Activated CD8-positive, alpha-beta memory T cell treated with anti-CD3 and anti-CD28 coated beads, Interleukin-2, amount 50 U/mL, for 1 hour (primary cell): ENCODE results near the gene TECR.
A peak's percentile ranks its signal among the peaks of the same experiment; 100 is the strongest.
"Not testable (repeated sequence)": the region's sequence is repeated elsewhere in the genome, so short reads cannot be mapped to it uniquely, and the experiment has no call there.

ENCODE experiments used
- DNase-seq: peaks from one replicate; pipeline ENCODE4 v3.0.0-alpha.2; 2020; ENCODE audit errors: extremely low read depth

TECR gene

DNA sequence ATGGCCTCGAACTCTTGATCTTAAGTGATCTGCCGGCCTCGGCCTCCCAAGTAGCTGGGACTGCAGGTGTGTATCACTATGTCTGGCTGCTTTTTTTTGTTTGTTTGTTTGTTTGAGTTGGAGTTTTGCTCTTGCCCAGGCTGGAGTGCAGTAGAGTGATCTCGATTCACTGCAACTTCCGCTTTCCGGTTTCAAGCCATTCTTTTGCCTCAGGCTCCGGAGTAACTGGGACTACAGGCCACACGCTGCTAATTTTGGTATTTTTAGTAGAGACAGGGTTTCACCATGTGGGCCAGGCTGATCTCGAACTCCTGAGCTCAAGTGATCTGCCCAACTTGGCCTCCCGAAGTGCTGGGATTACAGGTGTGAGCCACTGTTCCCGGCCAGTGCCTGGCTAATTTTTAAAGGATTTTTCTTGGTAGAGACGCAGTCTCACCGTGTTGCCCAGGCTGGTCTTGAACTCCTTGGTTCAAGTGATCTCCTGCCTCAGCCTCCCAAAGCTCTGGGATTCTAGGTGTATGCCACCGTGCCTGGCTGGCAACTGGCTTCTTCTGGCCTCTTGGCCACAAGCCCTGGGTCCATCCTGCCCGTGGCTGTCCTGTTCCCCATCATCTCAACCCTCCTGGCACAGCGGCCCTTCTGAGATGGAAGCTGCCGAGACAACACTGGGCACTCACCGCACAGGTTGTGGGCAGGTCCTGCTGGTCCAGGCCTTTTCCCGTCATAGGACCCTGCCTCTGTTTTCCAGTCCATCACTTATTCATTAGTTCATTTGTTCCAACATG is 11.5 kb downstream of the TECR start:
- DNase-seq, result no peak

DNA sequence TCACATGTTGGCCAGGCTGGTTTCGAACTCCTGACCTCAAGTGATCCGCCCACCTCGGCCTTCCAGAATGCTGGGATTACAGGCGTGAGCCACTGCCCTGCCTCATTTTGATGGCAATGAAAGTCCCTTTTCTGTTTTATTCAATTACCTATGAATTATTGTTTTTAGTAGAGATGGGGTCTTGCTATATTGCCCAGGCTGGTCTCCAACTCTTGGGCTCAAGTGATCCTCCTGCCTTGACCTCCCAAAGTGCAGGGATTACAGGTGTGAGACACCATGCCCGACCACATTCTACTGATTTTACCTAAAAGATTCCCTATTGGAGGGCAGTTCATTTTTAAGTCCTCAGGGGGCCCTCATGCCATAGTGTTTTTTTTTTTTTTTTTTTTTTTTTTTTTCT is 12.6 kb downstream of the TECR start:
- DNase-seq, result not testable (repeated sequence)

DNA sequence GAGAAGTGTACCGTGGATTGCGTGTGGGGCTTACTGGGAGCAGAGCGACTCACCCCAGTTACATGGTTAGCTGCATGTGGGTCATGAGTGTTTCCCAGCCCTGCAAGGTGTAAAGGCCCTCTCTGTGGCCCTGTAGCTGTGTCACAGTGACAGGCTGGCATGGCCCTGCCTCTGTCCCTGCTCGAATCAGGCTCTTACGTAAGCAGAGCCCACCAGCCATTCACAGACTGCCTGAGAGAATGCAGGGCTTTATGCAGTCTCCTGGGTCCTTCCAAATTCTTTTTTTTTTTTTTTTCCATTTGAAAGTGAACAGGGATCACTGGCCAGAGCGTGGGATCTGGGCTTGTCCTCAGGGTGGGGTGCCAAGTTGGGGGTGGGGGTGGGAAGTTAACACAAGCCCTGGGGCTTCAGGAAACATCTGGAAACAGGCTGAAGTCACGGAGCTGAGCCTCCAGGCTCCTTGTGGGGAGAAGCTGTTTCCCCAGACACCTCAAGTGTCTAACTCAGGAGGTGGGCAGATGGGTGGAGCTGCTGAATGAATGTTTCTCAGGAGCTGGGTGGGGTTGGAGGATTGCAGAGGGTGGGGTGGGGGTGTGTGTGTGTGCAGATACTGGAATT is 13.4 kb downstream of the TECR start:
- DNase-seq, result no peak

DNA sequence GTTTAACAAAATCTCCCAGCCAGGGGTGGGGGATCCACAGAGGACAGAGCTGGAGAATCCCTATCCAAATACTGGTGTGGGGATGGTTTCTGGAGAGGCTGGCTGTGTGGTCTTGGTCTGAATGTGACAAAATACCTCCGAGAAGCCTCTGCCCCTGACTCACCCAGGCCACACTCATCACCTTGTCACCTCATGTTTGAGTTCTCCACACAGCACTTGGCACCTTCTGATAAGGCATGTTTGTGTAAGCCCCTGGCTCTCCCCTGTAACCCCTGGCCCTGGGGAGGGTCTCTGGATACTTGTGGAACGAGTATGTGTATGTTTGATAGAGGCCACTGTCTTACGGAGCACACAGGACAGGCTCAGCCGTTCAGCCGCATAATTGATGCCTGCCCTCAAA is 14.7 kb downstream of the TECR start:
- no peak for DNase-seq

DNA sequence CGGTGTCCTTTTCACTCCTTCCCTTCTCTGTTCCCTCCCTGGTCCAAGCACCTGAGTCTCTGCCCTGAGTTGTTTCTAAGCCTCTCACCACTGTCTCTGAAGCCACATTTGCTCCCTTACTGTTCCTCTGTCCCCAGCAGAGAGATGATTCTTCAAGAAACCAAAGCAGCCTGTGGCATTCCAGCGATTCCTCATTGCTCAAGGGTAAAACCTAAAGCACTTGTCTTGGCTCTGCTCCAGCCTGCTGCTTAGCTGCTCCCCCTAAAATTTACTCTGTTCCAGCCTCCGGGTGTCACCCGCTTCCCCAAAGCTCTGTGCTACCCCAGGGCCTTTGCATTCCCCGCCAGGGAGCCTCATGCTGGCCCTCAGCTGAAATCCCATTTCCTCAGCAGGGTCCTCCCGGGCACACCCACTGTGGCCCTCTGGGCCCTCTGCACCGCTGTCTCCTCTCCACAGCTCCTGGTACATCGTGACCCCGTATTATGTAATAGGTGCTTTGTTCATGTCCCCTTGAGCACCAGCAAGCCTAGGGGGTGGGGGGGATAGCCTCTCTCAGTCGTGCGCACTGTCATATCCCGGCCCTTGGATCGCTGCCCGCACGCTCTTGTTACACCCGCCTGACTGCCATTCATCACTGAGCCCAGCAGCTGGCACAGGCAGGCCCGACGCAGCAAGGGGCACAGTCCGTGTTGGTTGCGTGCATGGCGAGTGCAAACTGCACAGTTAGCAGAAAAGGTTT is 15.8 kb downstream of the TECR start:
- no peak for DNase-seq

DNA sequence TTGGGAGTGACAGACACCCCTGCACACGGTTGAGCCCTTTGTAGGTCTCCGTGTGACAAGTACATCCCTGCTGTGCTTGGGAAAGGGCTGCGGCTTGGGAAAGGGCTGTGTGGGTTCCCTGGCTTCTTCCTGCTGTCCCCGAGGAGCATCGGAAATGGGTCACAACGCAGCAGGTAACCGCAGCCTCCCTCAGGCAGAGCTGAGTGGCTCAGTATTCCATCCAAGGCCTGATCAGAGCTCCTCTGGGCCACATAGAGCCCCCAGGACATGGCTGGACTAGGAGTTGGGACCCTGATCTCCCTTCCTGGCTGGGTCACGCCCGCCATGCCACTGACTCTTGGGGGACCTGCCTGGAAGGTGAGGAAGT is 16.3 kb downstream of the TECR start:
- DNase-seq, result no peak

DNA sequence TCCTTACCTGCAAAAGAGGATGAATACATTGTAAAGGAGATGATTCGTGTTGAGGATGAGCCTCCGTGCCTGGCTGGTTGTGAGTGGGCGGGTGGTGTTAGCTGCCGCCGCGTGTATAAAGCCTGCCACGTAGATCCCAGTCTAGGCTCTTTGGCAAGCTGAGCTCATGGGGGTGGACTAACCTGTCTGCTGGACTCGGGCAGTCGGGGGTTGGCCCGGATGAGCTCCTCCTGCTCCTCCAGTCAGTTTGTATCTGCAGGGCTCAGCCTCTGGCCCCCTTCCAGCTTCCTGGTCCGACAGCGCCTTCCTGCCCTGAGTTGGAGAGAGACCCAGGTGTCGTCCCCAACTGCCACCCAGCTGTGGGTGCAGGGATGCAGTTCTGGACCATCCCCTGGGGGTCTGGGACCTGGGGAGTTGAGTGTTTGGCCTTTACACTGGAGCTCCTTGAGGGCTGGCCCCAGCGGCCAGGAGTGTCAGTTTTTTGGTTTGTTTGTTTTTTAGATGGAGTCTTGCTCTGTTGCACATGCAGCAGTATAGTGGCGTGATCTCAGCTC is 20.9 kb downstream of the TECR start:
- DNase-seq, result no peak

DNA sequence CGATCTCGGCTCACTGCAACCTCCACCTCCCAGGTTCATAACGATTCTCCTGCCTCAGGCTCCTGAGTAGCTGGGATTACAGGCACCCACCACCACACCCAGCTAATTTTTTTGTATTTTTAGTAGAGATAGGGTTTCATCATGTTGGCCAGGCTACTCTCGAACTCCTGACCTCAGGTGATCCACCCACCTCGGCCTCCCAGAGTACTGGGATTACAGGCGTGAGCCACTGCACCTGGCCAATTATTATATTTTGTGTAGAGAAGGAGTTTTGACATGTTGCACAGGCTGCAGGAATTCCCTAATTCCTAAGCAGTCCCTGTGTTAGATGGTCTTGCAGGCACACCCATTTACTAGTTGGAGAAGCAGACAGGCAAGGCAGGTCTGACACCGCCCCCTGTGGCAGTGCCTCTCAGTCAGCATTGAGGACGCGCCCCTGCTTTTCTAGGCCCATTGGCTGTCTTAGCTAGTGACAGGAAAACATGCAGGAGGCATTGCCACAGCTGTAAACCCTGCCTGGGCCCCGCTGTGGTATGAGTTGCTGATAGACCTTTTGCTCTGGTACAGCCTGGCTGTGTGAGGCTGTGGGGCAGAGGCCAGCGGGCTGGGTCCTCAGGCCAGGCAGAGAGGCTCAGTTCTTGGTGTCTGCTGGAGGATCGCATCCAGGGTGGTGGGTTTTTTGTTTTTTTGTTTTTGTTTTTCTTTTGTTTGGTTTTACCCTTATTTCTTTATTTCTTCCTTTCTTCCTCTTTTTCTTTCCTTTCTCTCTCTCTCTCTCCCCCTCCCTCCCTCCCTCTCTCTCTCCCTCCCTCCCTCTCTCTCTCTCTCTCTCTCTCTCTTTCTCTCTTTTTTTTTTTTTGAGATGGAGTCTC is 22.0 kb downstream of the TECR start:
- DNase-seq, result peak; percentile 68

DNA sequence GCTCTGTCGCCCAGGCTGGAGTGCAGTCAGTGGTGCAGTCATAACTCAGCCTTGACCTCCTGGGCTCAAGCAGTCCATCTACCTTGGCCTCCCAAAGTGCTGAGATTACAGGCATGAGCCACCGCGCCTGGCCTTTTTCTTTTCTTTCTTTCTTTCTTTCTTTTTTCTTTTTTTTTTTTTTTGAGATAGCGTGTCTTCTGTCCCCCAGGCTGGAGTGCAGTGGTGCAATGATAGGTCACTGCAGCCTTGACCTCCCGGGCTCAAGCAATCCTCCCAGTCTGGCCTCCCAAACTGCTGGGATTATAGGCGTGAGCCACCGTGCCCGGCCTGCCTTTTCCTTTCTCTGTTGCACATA is 22.6 kb downstream of the TECR start:
- not testable (repeated sequence) for DNase-seq

DNA sequence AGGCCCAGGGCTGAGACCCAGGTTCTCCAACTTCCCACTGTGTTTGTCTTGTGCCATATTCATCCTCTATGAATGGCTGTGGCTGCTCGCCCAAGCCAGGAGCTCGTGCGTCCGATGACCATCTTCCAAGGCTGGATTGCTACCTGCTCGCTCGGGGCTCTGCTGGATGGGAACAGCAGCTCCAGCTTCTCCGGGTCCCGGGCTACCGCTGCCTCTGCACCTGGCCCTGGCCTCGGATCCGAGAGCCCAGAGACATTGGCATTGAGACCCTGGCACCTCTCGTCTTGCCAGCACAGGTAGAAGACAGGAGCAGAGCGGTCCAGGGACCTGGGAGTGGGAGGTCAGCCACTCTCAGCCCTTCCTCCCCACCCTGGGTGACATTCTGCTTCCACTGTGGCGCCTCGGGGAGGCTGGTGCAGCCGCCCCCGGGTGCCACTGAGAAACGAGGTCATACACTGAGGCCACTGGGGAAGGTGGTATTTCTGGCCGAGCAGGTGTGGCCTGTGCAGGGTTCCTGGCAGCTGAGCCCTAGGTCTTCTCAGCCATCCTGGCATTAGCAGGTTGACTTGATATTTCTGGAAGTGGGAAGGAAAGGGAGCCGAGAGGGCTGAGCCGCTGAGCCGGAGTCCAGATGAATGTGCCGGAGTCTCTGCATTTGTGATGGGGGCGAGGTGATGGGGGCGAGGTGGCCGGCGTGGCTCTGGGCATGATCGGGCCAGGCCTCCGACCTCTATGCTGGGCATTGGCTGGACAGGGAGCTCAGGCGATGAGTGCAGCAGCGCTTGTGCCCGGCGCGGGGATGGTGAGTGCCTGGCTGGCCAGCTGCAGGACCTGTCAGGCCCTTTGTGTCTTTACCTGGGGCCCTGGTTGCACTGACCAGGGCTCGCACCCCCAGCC is 23.9 kb downstream of the TECR start:
- DNase-seq, result no peak

DNA sequence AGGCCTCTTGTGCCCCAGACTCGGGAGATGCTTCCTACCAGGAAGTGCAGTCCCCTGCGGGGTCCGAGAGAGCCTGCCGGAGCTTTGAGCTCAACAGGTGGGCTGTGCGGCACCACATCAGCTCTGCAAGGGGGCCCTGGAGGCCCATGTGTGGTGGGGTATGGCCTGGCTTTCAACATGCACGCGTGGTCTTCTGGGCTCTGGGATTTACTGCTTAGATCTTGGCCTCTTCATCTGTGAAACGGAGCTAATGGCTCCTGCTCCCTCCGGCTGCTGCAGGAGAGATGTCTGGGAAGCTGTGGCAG is 24.5 kb downstream of the TECR start:
- no peak for DNase-seq

DNA sequence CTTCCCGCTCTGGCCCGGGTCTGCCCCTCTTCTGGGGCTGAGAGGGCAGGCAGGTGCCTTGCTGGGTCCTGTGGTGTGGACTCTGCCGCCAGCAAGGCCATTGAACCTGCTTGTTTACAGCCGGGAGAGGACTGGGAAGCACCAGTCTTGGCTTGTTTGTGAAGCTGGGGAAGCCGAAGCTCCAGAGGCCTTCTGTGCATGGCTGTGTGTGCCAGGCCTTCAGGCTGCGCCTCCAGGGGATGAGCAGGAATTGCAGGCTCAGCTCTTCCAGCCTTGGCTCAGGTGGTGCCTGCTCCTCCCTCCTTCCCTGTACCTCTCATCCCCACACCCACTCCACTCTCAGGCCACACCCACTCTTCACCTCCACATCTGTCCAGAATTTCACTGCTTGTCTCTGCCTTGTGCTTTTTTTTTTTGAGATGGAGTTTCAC is 25.0 kb downstream of the TECR start:
- no peak for DNase-seq

DNA sequence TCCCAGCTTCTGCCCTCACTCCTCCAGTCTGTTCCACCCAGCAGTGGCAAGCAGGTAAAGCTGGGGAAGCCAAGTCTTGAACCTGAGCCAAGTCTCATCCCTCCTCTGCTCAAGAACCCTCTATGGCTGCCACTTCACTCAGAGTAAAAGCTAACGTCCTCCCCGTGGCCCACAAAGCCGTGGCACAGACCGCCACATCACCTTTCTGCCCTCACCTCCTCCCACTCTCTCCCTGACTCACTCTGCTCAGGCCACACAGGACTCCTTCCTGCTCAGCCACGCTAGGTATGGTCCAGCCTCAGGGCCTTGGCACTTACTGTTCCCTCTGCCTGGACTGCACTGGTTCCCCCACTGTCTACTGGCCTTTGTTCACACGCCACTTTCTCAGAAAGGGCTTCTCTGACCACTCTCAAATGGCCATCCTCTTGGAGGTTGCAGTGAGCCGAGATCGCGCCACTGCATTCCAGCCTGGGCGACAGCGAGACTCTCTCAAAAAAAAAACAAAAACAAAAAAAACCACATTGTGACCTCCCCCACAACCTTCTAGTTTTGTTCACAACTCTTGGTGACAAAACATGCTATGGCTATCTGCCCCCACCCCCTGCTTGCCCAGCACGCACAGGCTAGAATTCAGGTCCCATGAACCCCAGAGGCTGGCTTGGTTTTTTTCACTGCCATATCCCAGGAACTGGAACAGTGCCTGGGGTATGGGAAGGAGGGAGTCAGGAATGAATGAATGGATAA is 26.7 kb downstream of the TECR start:
- no peak for DNase-seq

DNA sequence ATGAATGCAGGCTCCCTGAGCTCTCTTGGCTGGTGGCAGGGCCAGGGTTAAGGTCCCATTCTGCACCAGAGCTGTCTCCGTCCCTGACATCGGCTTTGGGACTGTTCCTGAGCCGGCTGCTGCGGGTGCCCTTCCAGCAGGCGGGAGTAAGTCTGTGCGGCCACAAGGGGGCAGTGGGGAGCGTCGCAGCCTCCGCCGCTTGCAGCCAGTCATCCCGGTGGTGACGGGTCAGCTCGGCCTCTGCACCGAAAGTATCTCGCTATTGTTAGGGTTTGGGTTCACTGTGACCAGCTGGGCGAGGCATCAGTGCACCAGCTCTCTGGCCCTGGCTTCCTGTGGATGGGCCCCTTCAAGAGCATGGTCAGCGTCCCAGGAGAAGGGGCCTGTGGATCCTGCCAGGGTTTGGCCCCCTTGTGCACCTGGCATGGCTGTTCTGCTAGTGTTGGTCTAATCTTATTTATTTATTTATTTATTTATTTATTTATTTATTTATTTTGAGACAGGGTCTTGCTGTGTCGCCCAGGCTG is 27.3 kb downstream of the TECR start:
- DNase-seq, result no peak

DNA sequence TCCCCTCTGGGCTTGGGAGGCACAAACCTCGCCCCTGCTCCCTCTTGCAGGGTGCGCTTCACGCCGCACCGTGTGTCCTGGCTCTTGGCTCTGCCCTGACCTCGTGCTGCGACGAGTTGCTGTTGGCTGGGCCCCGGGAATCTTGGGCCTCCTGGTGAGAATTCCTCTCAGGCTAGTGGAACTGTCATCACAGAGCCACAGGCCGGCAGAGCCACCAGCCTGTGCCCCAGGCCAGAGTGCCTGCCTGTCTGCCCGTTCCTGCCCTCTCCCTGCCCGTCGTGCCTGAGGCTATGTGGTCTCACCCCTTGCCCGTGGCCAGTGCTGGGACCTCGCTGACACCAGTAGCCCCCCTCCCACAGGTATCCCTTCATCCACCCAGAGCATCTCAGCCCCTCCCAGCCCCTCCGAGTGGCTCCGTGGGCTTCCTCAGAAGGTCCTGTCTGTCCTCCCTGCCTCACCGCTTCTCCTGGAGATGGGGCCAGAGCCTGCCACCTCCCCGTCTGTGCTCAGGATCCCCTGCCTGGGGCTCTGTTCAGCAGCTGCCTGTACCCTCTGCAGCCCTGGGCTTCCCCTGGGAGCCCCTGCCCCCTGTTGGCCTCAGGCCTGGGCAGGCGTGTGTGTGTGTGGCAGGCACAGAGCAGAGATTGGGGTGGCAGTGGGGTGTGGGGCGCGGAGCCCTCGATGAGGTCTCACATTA is 29.1 kb downstream of the TECR start:
- no peak for DNase-seq

DNA sequence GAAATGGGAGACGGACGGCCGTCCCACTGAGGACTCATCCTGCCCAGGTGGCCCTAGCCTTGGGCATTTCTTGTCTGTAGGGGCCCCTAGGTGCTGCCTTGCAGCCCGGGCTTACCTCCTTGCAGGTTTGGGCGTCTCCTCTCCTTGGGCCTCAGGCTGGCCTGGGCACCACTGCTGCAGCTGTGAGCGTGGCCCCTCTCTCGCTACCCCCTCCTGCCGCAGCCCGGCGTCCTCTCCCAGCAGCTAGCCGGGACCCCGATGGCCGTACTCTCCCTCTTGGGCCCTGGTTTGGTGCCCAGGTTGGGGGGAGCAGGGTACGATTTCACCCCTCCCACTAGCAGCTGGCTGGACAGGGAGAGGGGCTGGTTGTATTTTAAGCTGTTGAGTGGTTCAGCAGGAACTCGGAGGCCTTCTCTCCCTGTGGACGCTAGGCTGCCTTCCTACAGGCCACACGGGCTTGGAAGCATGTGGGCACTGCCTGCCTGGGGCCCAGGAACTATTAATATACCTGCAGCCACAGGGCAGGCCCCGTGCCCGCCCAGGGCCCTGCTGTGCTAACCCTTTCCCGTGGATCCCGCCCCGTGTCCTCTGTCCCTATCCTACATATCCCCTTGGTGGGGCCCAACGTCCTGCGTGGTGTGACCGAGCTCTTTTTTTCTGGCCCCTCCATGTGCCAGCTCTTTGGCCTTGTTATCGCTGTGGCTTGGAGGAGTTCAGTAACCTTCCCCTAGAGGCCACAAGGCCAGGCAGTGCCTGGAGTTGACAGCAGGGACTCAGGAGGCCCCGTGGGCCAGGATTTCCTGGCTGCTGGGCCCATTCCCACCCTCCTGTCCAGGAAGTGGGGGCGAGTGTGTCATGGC is 30.8 kb downstream of the TECR start:
- DNase-seq, result no peak

DNA sequence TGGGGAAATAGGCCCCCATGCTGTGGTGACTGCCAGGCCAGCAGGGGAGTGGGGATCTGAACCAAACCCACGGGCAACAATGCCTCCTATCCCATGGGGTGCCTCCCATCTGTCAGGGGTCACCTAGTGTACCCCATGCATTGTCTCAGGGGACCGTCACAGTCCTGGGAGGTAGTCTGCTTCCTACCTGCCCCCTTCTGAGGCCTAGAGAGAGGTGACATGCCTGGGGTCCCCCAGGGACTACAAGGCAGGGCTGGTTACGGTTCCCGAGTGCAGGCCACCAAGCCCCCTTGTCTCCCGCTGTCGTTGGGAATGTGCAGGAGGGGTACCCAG is 31.3 kb downstream of the TECR start:
- no peak for DNase-seq

DNA sequence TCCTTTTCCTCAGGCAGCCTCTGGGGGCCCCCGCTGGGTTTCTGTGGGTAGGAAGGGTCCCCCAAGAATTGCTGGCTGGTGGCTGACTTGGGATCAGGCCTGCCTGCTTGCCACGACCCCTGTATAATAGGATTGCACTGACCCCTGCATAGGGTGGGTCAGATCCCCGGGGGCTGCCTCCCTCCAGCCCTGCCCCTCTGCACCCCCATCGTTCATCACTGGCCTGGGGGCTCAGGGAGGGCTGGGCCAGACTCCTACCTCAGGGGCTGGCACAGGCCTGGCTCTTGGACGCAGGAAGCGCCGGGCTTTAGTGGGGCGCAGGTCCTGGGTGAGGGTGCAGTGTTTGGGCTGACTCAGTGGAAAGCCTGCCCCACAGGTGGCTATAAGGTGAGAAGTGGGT is 31.9 kb downstream of the TECR start:
- no peak for DNase-seq
